ENCODE results near the gene NOL12. TPM values are rescaled to one million over a fixed set of nuclear protein-coding genes. Genes with fewer than 3 reads are reported as not detected.
A peak's percentile ranks its signal among the peaks of the same experiment; 100 is the strongest.

Gene NOL12
- total and polyA plus RNA-seq, 4 donors: 6.9 to 16.5 (median 11.4) TPM

DNA sequence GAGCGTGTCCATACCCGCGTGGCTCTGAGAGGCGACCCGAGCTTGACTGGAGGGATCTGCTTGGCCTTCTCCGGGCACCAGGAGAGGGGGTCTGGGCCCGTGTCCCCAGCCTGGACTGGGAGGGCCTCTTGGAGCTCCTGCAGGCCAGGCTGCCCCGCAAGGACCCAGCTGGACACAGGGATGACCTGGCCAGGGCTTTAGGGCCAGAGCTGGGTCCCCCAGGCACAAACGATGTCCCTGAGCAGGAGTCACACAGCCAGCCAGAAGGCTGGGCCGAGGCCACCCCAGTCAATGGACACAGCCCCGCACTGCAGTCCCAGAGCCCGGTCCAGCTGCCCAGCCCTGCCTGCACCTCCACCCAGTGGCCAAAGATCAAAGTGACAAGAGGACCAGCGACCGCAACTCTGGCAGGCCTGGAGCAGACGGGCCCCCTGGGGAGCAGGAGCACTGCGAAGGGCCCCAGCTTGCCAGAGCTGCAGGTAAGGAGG lies 48.9 kb downstream of the NOL12 start:
- H3K4me1 ChIP-seq (ENCODE audit: control insufficient read depth in 4 of 4, insufficient read depth in 4 of 4, low read length in 3 of 4): peaks cover 2 to 28% (median 20%) of the 10 kb centered on the region in 4 donors
- WGBS: 49% methylated on average over 16 of the region's 16 CpGs
- DNase-seq (ENCODE audit: low spot score): peak; percentile 60
- H3K36me3 ChIP-seq (ENCODE audit: control insufficient read depth in 4 of 4, insufficient read depth in 3 of 4, low read depth in 1 of 4, low read length in 3 of 4): no peaks in the 10 kb centered on the region
- H3K9ac ChIP-seq (ENCODE audit: low read depth in 1 of 2, low read length in 2 of 2): no peak overlapping the region
- peak overlapping the region; percentile 8 to 42 for H3K27ac ChIP-seq (ENCODE audit: low read depth in 1 of 2, low read length in 2 of 2)
- H3K4me3 ChIP-seq (ENCODE audit: low read depth in 1 of 3, low read length in 3 of 3): no peak overlapping the region
- no peaks in the 10 kb centered on the region for H3K27me3 ChIP-seq (ENCODE audit: control insufficient read depth in 4 of 4, insufficient read depth in 4 of 4, low read length in 3 of 4)
- no peaks in the 10 kb centered on the region for H3K9me3 ChIP-seq (ENCODE audit: control insufficient read depth in 4 of 4, low read length in 3 of 4)
- TF ChIP-seq SP1 (IDR thresholded peaks at IDR 0.05) (peak; percentile 14), GABPA (IDR thresholded peaks at IDR 0.05 in 1 of 2, conservative IDR thresholded peaks at IDR 0.05 in 1 of 2) (no peak), RAD21 (IDR thresholded peaks at IDR 0.05) (peak; percentile 82 to 87), HNF4A (conservative IDR thresholded peaks at IDR 0.05) (peak; percentile 59 to 62), NR2F2 (IDR thresholded peaks at IDR 0.05) (no peak), RXRA (IDR thresholded peaks at IDR 0.05) (peak in 1 of 2 donors; percentile 33), HNF4G (IDR thresholded peaks at IDR 0.05) (no peak), FOXA1 (IDR thresholded peaks at IDR 0.05) (no peak), JUND (IDR thresholded peaks at IDR 0.05) (no peak), YY1 (IDR thresholded peaks at IDR 0.05) (peak; percentile 13)
- TF ChIP-seq, protein P1, sequence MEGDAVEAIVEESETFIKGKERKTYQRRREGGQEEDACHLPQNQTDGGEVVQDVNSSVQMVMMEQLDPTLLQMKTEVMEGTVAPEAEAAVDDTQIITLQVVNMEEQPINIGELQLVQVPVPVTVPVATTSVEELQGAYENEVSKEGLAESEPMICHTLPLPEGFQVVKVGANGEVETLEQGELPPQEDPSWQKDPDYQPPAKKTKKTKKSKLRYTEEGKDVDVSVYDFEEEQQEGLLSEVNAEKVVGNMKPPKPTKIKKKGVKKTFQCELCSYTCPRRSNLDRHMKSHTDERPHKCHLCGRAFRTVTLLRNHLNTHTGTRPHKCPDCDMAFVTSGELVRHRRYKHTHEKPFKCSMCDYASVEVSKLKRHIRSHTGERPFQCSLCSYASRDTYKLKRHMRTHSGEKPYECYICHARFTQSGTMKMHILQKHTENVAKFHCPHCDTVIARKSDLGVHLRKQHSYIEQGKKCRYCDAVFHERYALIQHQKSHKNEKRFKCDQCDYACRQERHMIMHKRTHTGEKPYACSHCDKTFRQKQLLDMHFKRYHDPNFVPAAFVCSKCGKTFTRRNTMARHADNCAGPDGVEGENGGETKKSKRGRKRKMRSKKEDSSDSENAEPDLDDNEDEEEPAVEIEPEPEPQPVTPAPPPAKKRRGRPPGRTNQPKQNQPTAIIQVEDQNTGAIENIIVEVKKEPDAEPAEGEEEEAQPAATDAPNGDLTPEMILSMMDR (IDR thresholded peaks at IDR 0.05; ENCODE audit: low read depth, low read length, missing input control): peak; percentile 58
- TF ChIP-seq, protein P2, sequence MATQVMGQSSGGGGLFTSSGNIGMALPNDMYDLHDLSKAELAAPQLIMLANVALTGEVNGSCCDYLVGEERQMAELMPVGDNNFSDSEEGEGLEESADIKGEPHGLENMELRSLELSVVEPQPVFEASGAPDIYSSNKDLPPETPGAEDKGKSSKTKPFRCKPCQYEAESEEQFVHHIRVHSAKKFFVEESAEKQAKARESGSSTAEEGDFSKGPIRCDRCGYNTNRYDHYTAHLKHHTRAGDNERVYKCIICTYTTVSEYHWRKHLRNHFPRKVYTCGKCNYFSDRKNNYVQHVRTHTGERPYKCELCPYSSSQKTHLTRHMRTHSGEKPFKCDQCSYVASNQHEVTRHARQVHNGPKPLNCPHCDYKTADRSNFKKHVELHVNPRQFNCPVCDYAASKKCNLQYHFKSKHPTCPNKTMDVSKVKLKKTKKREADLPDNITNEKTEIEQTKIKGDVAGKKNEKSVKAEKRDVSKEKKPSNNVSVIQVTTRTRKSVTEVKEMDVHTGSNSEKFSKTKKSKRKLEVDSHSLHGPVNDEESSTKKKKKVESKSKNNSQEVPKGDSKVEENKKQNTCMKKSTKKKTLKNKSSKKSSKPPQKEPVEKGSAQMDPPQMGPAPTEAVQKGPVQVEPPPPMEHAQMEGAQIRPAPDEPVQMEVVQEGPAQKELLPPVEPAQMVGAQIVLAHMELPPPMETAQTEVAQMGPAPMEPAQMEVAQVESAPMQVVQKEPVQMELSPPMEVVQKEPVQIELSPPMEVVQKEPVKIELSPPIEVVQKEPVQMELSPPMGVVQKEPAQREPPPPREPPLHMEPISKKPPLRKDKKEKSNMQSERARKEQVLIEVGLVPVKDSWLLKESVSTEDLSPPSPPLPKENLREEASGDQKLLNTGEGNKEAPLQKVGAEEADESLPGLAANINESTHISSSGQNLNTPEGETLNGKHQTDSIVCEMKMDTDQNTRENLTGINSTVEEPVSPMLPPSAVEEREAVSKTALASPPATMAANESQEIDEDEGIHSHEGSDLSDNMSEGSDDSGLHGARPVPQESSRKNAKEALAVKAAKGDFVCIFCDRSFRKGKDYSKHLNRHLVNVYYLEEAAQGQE (IDR thresholded peaks at IDR 0.05): no peak

DNA sequence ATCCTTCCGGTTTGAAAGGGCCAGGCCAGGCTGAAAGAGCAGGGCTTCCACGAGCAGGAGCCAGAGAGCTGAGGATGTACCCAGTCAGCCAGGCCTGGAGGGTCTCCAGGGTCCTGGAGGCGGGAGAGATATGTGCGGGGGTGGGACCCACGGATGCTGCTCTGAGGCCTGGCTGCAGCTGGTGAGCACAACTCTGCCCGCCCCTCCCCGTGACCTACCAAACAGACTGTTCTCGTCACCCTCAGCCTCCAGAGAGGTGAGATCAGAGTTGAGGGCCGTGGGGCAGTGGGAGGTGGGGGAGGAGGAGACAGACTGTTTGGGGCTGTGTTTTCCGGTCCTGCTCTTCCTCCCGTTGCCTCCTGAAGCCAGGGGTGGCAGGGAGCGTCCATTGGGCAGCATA lies 52.9 kb downstream of the NOL12 start:
- no peak overlapping the region for H3K9ac ChIP-seq (ENCODE audit: low read depth in 1 of 2, low read length in 2 of 2)
- WGBS: 78% methylated on average over 12 of the region's 12 CpGs
- H3K4me1 ChIP-seq (ENCODE audit: control insufficient read depth in 4 of 4, insufficient read depth in 4 of 4, low read length in 3 of 4): peaks cover 8 to 32% (median 14%) of the 10 kb centered on the region in 4 donors
- H3K27ac ChIP-seq (ENCODE audit: low read depth in 1 of 2, low read length in 2 of 2): peak overlapping the region in 1 of 2 donors; percentile 47
- no peaks in the 10 kb centered on the region for H3K27me3 ChIP-seq (ENCODE audit: control insufficient read depth in 4 of 4, insufficient read depth in 4 of 4, low read length in 3 of 4)
- DNase-seq (ENCODE audit: low spot score): no peak
- H3K9me3 ChIP-seq (ENCODE audit: control insufficient read depth in 4 of 4, low read length in 3 of 4): no peaks in the 10 kb centered on the region
- no peak overlapping the region for H3K4me3 ChIP-seq (ENCODE audit: low read depth in 1 of 3, low read length in 3 of 3)
- H3K36me3 ChIP-seq (ENCODE audit: control insufficient read depth in 4 of 4, insufficient read depth in 3 of 4, low read depth in 1 of 4, low read length in 3 of 4): no peaks in the 10 kb centered on the region
- peak; percentile 46 for TF ChIP-seq NR2F2 (IDR thresholded peaks at IDR 0.05)
- TF ChIP-seq, protein P2 (IDR thresholded peaks at IDR 0.05): no peak

Data from liver (tissue), 9 donors.